Neural crest cell (in vitro differentiated cells): Measurements from ENCODE around the gene TOMM7. TPM values are rescaled to one million over a fixed set of nuclear protein-coding genes. Genes with fewer than 3 reads are reported as not detected.
"Not testable (repeated sequence)": the region's sequence is repeated elsewhere in the genome, so short reads cannot be mapped to it uniquely, and the experiment has no call there.

ENCODE experiments used
- DNase-seq: peaks from one replicate; pipeline ENCODE4 v3.0.0; 2021; ENCODE audit warnings: low read depth, mixed read lengths, low spot score
- H3K27ac Mint-ChIP-seq: one replicate; pipeline ENCODE4 v1.8.0; 2021; ENCODE audit warnings: mild to moderate bottlenecking, mixed read lengths; ENCODE audit not compliant: unreplicated experiment
- H3K27me3 Mint-ChIP-seq: 2 replicates; pipeline ENCODE4 v1.8.0; 2021; ENCODE audit warnings: low read depth, mild to moderate bottlenecking, mixed read lengths
- H3K36me3 Mint-ChIP-seq: 2 replicates; pipeline ENCODE4 v1.8.0; 2021; ENCODE audit warnings: low read depth, mild to moderate bottlenecking, mixed read lengths
- H3K4me1 Mint-ChIP-seq: 2 replicates; pipeline ENCODE4 v1.8.0; 2021; ENCODE audit warnings: mixed read lengths
- H3K4me3 Mint-ChIP-seq: one replicate; pipeline ENCODE4 v1.8.0; 2021; ENCODE audit warnings: mild to moderate bottlenecking, mixed read lengths
- H3K9me3 Mint-ChIP-seq: 2 replicates; pipeline ENCODE4 v1.8.0; 2021; ENCODE audit warnings: mixed read lengths
- total RNA-seq: library from RNA; stranded (reverse); gene quantifications from 2 replicates; pipeline ENCODE4 v1.2.1, GENCODE V29; 2021
- TF ChIP-seq, protein P1 (sequence below): fragments of 200-600 bp; sonication (generic); conservative IDR thresholded peaks from 2 replicates; pipeline ENCODE4 v1.5.0; 2021; ENCODE audit warnings: antibody characterized with exemption, mild to moderate bottlenecking

TOMM7 gene
- total RNA-seq, 1 donor from 2014 or later: 179 TPM

DNA sequence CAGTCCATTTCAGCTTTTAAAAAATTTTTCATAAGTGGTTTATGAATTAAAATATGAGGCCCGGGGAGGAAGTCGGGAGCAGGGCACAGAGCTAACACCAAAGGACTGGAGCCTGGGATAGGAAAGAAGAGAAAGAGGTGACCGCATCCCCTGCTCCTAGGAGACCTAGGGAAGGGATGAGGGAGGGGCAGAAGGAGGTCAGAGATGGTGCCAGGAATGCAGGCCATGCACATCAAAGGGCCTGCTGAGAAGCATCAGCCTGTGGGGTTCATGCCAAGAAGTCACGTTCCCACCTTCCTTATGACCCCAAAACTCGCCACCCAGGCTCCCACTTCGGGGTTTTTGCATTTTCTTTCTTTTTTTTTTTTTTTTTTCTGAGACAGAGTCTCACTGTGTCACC lies 14.7 kb upstream of the TOMM7 start:
- H3K27ac Mint-ChIP-seq: no peak overlapping the region
- H3K4me3 Mint-ChIP-seq: no peak overlapping the region
- H3K4me1 Mint-ChIP-seq: peaks cover 9% of the 10 kb centered on the region
- no peak for DNase-seq
- no peaks in the 10 kb centered on the region for H3K9me3 Mint-ChIP-seq
- no peaks in the 10 kb centered on the region for H3K36me3 Mint-ChIP-seq
- H3K27me3 Mint-ChIP-seq: no peaks in the 10 kb centered on the region
- TF ChIP-seq, protein P1, sequence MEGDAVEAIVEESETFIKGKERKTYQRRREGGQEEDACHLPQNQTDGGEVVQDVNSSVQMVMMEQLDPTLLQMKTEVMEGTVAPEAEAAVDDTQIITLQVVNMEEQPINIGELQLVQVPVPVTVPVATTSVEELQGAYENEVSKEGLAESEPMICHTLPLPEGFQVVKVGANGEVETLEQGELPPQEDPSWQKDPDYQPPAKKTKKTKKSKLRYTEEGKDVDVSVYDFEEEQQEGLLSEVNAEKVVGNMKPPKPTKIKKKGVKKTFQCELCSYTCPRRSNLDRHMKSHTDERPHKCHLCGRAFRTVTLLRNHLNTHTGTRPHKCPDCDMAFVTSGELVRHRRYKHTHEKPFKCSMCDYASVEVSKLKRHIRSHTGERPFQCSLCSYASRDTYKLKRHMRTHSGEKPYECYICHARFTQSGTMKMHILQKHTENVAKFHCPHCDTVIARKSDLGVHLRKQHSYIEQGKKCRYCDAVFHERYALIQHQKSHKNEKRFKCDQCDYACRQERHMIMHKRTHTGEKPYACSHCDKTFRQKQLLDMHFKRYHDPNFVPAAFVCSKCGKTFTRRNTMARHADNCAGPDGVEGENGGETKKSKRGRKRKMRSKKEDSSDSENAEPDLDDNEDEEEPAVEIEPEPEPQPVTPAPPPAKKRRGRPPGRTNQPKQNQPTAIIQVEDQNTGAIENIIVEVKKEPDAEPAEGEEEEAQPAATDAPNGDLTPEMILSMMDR: no peak

DNA sequence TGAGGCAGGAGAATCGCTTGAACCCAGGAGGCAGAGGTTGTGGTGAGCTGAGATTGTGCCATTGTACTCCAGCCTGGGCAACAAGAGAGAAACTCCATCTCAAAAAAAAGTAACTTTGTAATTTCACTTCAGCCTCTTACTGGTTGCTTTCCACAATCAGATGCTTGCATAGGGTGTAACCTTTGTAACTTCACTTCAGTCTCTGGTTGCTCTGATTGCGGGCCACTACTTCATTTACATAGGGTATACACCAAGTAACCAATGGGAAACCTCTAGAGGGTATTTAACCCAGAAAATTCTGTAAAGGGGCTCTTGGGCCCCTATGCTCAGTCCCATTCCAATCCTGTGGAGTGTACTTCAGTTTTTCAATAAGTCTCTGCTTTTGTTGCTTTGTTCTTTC lies 13.9 kb upstream of the TOMM7 start:
- not testable (repeated sequence) for H3K27me3 Mint-ChIP-seq, H3K4me1 Mint-ChIP-seq

DNA sequence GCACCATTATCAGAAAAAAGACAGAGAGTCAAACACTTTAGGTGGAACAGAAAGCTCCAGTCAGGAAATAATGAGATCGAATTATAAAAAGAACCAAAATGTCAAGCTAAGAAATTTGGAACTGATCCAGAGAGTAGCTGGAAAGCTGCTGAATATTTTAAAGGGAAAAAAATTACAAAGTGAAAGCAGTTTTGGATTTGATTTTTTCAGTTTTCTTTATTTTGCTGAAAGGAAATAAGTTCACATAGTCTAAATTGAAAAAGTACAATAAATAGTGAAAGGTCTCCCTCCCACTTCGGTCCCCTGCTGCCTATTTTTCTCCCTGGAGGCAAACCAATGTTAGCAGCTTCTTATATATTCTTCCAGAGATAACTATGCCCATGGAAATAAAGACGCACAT lies 11.3 kb upstream of the TOMM7 start:
- DNase-seq: no peak
- Mint-ChIP-seq H3K36me3 (no peaks in the 10 kb centered on the region), H3K27me3 (no peaks in the 10 kb centered on the region), H3K4me1 (peaks cover 4% of the 10 kb centered on the region), H3K27ac (no peak overlapping the region), H3K9me3 (no peaks in the 10 kb centered on the region), H3K4me3 (no peak overlapping the region)
- TF ChIP-seq, protein P1: no peak

More for the DNA sequence above, 13.9 kb upstream of the TOMM7 start:
- not testable (repeated sequence) for DNase-seq, H3K9me3 Mint-ChIP-seq, H3K36me3 Mint-ChIP-seq, H3K4me3 Mint-ChIP-seq, H3K27ac Mint-ChIP-seq

DNA sequence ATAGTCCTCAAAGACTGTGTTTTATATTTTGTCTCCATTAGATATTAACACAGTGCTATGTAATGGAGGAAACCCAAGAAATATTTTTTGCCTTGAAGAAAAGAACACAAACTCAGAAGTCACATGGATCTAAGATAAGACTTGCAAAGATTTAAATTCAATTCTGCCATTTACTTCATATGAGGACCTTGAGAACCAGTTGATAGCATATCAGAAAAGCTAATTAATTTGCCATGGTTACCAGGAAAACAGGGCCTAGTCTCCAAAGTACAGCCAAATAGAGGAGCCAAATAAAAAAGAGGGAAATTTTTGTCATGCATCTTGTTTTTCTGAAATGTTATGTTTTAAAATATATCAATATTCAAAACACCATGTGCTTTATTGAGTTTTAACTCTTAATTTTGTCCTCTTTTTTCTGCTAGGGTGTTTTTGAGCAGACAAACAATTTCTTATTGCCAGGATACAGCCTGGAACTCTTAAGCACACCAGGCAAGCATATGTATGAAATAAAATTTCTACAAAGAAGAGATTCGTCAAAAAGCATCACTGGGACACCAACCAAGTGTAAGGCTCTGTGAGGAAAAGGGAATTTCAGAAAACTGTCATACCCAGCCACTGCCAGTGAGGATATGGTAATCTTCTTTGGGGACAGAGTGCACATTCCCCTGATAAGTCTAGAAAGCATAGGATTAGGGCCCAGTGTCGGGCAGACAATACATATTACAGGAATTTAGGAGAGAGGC lies 10.6 kb upstream of the TOMM7 start:
- H3K36me3 Mint-ChIP-seq: no peaks in the 10 kb centered on the region
- no peak overlapping the region for H3K27ac Mint-ChIP-seq
- no peak for DNase-seq
- H3K4me3 Mint-ChIP-seq: no peak overlapping the region
- no peaks in the 10 kb centered on the region for H3K9me3 Mint-ChIP-seq
- TF ChIP-seq, protein P1: no peak
- no peaks in the 10 kb centered on the region for H3K27me3 Mint-ChIP-seq
- peaks cover 4% of the 10 kb centered on the region for H3K4me1 Mint-ChIP-seq

DNA sequence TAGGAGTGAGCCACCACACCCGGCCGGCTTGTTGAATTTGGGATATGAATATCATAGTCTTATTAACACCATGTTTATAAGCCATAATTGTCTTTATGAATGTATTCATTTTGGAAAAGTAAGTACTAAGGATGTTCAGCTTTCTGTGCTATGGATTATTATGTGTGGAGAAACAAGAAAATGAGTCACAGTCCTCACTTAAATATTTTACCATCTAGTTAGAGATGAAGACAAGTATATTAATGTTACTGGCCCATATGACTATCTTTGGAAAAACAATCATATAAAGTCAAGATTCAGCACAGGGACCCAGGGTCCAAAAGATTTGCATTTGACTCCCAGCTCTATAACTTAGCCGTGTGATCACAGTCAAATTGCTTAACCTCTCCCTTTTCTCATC lies 9.8 kb upstream of the TOMM7 start:
- H3K36me3 Mint-ChIP-seq: no peaks in the 10 kb centered on the region
- H3K9me3 Mint-ChIP-seq: no peaks in the 10 kb centered on the region
- peaks cover 3% of the 10 kb centered on the region for H3K27me3 Mint-ChIP-seq
- TF ChIP-seq, protein P1: no peak
- H3K4me3 Mint-ChIP-seq: no peak overlapping the region
- peaks cover 4% of the 10 kb centered on the region for H3K4me1 Mint-ChIP-seq
- DNase-seq: no peak
- no peak overlapping the region for H3K27ac Mint-ChIP-seq

DNA sequence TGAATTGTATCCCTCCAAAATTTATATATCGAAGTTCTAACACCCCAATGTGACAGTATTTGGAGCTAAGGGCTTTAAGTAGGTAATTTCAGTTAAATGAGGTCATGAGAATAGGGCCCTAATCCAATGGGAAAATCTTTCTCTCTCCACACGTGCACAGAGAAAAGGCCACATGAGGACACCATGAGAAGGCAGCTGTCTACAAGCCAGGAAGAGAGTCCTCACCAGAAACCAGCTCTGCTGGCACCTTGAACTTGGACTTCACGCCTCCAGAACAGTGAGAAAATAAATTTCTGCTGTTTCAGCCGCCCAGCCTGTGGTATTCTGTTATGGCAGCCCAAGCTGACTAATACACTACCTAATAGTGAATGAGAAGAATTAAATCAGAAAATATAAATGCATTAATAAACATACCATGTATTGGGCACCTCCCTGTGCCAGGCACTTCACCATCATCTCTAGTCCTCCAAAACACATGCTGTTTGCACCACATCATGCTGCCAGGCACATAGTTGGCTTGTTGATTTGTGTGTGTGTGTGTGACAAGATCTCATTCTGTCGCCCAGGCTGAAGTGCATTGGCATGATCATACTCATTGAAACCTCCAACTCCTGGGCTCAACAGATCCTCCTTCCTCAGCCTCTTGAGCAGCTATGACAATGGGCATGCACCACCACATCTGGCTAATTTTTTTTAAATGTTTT lies 9.1 kb upstream of the TOMM7 start:
- no peak overlapping the region for H3K4me3 Mint-ChIP-seq

More for the DNA sequence above, 9.1 kb upstream of the TOMM7 start:
- Mint-ChIP-seq H3K27me3 (peaks cover 9% of the 10 kb centered on the region), H3K36me3 (no peaks in the 10 kb centered on the region), H3K27ac (no peak overlapping the region), H3K4me1 (peaks cover 4% of the 10 kb centered on the region), H3K9me3 (no peaks in the 10 kb centered on the region)
- no peak for DNase-seq
- TF ChIP-seq, protein P1: no peak
